HG02610 (cell line): ENCODE results near the gene PCDHB15.
"Not testable (repeated sequence)": the region's sequence is repeated elsewhere in the genome, so short reads cannot be mapped to it uniquely, and the experiment has no call there.

ENCODE experiments used
- ATAC-seq: cut with Tn5 transposase; IDR thresholded peaks from one replicate; pipeline ENCODE4 v1.9.1; 2021; ENCODE audit warnings: mild to moderate bottlenecking, moderate library complexity; ENCODE audit not compliant: unreplicated experiment

PCDHB15 gene

DNA sequence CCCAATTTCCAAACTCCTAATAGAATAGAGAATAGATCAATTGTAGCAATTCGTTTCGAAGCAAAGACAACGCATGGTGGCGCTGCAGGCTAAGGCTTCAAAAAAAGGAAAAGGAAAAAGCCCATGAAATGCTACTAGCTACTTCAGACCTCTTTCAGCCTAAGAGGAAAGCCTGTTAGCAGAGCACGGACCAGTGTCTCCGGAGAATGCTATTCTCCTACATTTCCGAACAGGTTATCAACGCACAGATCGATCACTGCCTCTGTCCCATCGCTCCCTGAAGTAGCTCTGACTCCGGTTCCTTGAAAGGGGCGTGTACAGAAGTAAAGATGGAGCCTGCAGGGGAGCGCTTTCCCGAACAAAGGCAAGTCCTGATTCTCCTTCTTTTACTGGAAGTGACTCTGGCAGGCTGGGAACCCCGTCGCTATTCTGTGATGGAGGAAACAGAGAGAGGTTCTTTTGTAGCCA is at the start of gene PCDHB15:
Gene PCDHB15, plus strand, starts transcription at position 146 of the 468 bp plus-strand sequence. Its CDS starts 184 bp downstream, at position 330.
- no peak for ATAC-seq

DNA sequence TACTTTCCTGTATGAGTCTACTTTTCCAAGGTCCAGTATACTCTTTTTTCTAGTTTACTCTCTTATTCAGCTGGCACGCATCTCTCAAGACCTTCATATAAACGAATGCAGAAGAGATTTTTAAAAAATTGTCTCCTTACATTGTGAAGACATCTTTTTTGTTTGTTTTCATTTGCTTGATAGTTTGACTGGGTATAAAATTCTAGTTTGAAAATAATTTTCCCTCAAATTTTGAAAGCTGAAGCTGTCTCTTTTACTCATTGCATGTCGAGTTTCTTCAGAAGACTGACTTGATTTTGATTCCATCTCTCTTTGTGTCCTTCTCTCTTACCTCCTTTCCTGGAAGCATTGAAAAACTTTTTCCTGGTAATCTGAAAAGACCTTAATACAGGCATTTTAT is 48.8 kb upstream of the PCDHB15 start:
- ATAC-seq = no peak

DNA sequence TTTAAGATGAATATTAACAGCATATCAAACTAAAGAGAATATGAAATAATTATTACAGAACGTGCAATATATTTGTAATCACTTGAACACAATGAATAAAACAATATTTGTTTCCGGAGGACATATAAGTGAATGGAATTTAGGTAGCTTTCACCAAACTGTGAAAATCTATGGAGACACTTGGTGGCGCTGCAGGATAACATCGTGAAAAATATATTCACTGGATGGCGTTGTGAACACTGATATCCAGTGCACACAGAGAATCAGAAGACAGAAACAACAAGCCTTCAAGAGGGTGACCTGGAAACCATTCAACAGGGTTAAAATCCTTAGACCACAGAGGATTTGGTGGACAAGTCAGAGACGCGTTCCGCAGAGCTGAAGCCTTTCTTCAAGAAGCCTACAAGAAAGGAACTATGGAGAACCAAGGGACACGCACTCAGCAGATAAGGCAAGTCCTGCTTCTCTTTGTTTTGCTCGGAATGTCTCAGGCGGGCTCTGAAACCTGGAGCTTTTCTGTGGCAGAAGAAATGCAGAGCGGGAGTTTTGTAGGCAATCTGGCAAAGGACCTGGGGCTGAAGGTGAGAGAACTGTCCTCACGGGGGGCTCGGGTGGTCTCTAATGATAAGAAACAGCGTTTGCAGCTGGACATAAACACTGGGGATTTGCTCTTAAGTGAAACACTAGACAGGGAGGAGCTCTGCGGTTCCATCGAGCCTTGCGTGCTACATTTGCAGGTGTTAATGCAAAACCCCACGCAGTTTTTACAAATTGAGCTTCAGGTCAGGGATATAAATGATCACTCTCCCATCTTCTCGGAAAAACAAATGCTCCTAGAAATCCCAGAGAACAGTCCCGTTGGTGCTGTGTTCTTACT is 45.6 kb upstream of the PCDHB15 start, which contains the start of gene PCDHB11:
Gene PCDHB11, plus strand, starts transcription at position 269 of the 877 bp plus-strand sequence. Its CDS starts 148 bp downstream, at position 417.
- ATAC-seq = no peak

DNA sequence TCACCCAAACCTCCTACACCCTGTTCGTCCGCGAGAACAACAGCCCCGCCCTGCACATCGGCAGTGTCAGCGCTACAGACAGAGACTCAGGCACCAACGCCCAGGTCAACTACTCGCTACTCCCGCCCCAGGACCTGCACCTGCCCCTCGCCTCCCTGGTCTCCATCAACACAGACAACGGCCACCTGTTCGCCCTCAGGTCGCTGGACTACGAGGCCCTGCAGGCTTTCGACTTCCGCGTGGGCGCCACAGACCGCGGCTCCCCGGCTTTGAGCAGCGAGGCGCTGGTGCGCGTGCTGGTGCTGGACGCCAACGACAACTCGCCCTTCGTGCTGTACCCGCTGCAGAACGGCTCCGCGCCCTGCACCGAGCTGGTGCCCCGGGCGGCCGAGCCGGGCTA is 44.1 kb upstream of the PCDHB15 start:
- not testable (repeated sequence) for ATAC-seq

DNA sequence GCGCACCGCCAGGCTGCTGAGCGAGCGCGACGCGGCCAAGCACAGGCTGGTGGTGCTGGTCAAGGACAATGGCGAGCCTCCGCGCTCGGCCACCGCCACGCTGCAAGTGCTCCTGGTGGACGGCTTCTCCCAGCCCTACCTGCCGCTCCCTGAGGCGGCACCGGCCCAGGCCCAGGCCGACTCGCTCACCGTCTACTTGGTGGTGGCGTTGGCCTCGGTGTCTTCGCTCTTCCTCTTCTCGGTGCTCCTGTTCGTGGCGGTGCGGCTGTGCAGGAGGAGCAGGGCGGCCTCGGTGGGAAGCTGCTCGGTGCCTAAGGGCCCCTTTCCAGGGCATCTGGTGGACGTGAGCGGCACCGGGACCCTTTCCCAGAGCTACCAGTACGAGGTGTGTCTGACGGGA is 43.5 kb upstream of the PCDHB15 start:
- ATAC-seq = not testable (repeated sequence)

DNA sequence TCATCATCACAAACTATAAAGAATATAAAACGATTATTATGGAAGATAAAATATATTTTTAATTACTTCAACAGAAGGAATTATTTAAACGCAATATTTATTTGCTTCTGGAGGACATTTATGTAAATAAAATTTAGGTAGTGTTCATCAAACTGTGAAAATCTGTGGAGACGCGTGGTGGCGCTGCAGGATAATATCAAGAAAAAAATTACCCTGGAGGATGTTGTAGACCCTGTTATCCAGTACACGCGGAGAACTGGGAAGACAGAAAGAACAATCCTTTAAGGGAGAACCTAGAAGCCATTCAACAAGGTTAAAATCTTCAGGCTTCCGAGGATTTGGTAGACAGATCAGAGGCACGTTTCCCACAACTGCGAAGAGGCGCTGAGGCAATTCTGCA is 36.7 kb upstream of the PCDHB15 start, which contains the start of gene PCDHB12:
Gene PCDHB12, plus strand, starts transcription at position 242 of the 400 bp plus-strand sequence. CDS start 189 bp downstream, outside the sequence.
- ATAC-seq = no peak

DNA sequence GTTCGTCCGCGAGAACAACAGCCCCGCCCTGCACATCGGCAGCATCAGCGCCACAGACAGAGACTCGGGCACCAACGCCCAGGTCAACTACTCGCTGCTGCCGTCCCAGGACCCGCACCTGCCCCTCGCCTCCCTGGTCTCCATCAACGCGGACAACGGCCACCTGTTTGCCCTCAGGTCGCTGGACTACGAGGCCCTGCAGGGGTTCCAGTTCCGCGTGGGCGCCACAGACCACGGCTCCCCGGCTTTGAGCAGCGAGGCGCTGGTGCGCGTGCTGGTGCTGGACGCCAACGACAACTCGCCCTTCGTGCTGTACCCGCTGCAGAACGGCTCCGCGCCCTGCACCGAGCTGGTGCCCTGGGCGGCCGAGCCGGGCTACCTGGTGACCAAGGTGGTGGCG is 34.9 kb upstream of the PCDHB15 start:
- not testable (repeated sequence) for ATAC-seq

DNA sequence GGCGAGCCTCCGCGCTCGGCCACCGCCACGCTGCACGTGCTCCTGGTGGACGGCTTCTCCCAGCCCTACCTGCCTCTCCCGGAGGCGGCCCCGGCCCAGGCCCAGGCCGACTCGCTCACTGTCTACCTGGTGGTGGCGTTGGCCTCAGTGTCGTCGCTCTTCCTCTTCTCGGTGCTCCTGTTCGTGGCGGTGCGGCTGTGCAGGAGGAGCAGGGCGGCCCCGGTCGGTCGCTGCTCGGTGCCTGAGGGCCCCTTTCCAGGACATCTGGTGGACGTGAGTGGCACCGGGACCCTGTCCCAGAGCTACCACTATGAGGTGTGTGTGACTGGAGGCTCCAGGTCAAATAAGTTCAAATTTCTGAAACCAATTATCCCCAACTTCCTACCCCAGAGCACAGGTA is 34.3 kb upstream of the PCDHB15 start:
- not testable (repeated sequence) for ATAC-seq

DNA sequence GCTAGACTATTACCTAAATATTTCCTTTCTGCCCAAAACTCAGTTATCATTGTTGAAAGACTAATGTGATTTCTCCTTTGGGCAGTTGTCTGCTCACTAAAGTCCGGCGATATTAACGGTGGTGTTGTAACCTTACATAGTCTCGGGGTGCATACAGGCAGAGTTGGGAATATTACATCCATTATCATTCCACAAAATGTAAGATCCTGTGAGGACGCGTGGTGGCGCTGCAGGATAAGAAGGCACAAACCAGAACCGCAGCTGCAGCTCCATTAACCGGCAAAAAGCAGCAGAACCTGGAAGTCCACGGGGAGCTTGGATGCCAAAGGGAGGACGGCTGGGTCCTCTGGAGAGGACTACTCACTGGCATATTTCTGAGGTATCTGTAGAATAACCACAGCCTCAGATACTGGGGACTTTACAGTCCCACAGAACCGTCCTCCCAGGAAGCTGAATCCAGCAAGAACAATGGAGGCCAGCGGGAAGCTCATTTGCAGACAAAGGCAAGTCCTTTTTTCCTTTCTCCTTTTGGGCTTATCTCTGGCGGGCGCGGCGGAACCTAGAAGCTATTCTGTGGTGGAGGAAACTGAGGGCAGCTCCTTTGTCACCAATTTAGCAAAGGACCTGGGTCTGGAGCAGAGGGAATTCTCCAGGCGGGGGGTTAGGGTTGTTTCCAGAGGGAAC is 31.4 kb upstream of the PCDHB15 start, which contains the start of gene PCDHB13:
Gene PCDHB13, plus strand, starts transcription at position 264 of the 684 bp plus-strand sequence. Its CDS starts 205 bp downstream, at position 469.
- ATAC-seq = not testable (repeated sequence)

DNA sequence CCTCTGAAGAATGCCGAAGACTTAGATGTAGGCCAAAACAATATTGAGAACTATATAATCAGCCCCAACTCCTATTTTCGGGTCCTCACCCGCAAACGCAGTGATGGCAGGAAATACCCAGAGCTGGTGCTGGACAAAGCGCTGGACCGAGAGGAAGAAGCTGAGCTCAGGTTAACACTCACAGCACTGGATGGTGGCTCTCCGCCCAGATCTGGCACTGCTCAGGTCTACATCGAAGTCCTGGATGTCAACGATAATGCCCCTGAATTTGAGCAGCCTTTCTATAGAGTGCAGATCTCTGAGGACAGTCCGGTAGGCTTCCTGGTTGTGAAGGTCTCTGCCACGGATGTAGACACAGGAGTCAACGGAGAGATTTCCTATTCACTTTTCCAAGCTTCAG is 30.6 kb upstream of the PCDHB15 start:
- ATAC-seq = not testable (repeated sequence)

DNA sequence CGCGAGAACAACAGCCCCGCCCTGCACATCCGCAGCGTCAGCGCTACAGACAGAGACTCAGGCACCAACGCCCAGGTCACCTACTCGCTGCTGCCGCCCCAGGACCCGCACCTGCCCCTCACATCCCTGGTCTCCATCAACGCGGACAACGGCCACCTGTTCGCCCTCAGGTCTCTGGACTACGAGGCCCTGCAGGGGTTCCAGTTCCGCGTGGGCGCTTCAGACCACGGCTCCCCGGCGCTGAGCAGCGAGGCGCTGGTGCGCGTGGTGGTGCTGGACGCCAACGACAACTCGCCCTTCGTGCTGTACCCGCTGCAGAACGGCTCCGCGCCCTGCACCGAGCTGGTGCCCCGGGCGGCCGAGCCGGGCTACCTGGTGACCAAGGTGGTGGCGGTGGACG is 29.7 kb upstream of the PCDHB15 start:
- not testable (repeated sequence) for ATAC-seq

DNA sequence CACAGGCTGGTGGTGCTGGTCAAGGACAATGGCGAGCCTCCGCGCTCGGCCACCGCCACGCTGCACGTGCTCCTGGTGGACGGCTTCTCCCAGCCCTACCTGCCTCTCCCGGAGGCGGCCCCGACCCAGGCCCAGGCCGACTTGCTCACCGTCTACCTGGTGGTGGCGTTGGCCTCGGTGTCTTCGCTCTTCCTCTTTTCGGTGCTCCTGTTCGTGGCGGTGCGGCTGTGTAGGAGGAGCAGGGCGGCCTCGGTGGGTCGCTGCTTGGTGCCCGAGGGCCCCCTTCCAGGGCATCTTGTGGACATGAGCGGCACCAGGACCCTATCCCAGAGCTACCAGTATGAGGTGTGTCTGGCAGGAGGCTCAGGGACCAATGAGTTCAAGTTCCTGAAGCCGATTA is 29.2 kb upstream of the PCDHB15 start:
- not testable (repeated sequence) for ATAC-seq

DNA sequence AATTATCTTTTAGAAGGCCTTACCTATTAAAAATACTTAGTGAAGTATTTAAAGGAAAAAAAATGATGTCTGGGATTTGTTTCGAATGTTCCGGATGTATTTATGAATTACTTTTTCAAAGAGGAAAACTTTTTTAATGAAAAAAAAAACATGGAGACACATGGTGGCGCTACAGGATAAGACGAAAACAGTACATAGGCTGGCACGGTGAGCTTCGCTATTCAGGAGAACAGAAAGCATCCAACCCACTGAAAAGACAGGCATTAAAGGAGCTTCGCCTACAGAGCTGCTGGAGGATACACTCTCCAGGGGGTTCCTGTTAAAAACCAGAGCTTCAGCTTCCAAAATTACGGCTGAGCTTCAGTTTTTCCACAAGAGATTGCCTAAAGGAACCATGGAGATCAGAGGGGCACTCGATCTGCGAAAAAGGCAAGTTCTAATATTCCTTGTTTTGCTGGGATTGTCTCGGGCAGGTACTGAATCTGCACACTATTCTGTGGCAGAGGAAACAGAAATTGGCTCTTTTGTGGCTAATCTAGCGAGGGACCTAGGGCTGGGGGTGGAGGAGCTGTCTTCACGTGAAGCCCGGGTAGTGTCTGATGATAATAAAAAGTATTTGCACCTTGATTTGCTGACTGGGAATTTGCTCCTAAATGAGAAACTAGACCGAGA is 21.9 kb upstream of the PCDHB15 start, which contains the start of gene PCDHB14:
Gene PCDHB14, plus strand, starts transcription at position 232 of the 672 bp plus-strand sequence. Its CDS starts 163 bp downstream, at position 395.
- no peak for ATAC-seq

DNA sequence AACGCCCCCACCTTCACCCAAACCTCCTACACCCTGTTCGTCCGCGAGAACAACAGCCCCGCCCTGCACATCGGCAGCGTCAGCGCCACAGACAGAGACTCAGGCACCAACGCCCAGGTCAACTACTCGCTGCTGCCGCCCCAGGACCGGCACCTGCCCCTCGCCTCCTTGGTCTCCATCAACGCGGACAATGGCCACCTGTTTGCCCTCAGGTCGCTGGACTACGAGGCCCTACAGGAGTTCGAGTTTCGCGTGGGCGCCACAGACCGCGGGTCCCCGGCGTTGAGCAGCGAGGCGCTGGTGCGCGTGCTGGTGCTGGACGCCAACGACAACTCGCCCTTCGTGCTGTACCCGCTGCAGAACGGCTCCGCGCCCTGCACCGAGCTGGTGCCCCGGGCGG is 20.4 kb upstream of the PCDHB15 start:
- ATAC-seq = not testable (repeated sequence)

DNA sequence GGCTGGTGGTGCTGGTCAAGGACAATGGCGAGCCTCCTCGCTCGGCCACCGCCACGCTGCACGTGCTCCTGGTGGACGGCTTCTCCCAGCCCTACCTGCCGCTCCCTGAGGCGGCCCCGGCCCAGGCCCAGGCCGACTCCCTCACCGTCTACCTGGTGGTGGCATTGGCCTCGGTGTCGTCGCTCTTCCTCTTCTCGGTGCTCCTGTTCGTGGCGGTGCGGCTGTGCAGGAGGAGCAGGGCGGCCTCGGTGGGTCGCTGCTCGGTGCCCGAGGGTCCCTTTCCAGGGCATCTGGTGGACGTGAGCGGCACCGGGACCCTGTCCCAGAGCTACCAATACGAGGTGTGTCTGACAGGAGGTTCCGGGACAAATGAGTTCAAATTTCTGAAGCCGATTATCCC is 19.8 kb upstream of the PCDHB15 start:
- not testable (repeated sequence) for ATAC-seq

DNA sequence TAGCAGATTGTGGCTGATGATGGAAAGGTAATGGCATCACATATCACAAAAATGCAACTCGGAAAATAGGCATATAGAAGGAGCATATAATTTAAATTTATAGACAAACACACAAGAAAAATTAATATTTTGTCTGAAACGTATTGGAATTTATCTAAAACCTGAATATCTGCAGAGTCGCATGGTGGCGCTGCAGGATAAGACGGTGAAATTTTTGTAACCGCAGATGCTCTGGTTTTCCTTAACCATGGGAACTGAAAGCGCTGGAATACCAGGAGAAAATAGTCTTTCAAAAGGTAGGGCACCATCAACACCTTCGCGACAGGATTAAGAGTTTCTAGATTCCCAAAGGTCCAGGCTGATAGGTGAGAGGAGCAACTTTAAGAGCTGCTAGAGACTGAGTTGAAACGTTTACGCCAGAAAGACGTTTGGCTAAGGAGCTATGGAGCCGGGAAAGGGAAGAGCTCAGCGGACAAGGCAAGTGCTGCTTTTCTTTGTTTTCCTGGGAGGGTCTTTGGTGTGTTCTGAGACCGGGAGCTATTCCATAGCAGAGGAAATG is 11.0 kb upstream of the PCDHB15 start:
- ATAC-seq = no peak

DNA sequence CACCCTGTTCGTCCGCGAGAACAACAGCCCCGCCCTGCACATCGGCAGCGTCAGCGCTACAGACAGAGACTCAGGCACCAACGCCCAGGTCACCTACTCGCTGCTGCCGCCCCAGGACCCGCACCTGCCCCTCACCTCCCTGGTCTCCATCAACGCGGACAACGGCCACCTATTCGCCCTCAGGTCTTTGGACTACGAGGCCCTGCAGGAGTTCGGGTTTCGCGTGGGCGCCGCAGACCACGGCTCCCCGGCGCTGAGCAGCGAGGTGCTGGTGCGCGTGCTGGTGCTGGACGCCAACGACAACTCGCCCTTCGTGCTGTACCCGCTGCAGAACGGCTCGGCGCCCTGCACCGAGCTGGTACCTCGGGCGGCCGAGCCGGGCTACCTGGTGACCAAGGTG is 9.3 kb upstream of the PCDHB15 start:
- not testable (repeated sequence) for ATAC-seq

DNA sequence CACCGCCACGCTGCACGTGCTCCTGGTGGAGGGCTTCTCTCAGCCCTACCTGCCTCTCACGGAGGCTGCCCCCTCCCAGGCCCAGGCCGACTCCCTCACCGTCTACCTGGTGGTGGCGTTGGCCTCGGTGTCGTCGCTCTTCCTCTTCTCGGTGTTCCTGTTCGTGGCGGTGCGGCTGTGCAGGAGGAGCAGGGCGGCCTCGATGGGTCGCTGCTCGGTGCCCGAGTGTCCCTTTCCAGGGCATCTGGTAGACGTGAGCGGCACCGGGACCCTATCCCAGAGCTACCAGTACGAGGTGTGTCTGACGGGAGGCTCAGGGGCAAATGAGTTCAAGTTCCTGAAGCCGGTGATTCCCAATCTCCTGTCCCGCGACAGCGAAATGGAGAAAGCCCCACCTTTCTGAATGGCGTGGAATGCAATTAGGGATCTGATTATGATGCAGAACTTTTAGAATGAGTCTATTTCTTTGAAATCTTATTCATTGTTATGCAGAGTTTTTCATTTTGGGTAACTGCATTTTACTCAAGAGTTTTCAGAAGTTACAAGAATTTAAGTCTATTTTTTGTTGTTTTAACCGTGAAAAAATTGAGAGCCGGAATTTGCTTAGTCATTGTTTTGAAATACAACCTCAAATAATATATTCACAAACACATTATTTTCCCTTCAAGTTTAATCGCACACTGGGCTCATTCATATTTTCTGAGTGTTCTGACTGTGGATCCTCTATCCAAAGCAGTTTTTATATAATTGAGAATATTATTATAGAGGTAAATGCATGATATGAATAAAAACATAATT is 8.5 kb upstream of the PCDHB15 start:
- no peak for ATAC-seq

DNA sequence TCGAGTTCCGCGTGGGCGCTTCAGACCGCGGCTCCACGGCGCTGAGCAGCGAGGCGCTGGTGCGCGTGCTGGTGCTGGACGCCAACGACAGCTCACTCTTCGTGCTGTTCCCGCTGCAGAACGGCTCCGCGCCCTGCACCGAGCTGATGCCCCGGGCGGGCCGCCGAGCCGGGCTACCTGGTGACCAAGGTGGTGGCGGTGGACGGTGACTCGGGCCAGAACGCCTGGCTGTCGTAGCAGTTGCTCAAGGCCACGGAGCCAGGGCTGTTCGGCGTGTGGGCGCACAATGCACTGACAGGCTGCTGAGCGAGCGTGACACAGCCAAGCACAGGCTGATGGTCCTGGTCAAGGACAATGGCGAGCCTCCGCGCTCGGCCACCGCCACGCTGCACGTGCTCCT is 3.7 kb upstream of the PCDHB15 start:
- no peak for ATAC-seq

DNA sequence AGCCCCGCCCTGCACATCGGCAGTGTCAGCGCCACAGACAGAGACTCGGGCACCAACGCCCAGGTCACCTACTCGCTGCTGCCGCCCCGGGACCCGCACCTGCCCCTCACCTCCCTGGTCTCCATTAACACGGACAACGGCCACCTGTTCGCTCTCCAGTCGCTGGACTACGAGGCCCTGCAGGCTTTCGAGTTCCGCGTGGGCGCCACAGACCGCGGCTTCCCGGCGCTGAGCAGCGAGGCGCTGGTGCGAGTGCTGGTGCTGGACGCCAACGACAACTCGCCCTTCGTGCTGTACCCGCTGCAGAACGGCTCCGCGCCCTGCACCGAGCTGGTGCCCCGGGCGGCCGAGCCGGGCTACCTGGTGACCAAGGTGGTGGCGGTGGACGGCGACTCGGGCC is 1.8 kb downstream of the PCDHB15 start:
- ATAC-seq = not testable (repeated sequence)
